ENCODE data around the gene PROSER3.

Gene PROSER3

GRCh38 chr19:35746087-35746462 is 11.9 kb upstream of the PROSER3 start:
- no peak for DNase-seq (ENCODE audit: low read depth)
- TF ChIP-seq CTCF (conservative IDR thresholded peaks at IDR 0.05; ENCODE audit: low read depth, low read length): no peak
- peak overlapping the region; percentile 96 for H3K4me3 ChIP-seq (ENCODE audit: low read length)

- peak overlapping the region; percentile 96 for H3K4me3 ChIP-seq (ENCODE audit: low read length)
- no peak for DNase-seq (ENCODE audit: low read depth)
- TF ChIP-seq CTCF (conservative IDR thresholded peaks at IDR 0.05; ENCODE audit: low read depth, low read length): no peak
These were observed 11.4 kb upstream of the PROSER3 start for GRCh38 chr19:35746531-35746930.

GRCh38 chr19:35748106-35749020 is 9.6 kb upstream of the PROSER3 start, which contains the start of gene LIN37:
Gene LIN37 (plus strand): TSS chr19:35748576. CDS start chr19:35748725, 149 bp downstream.
- peak; percentile 97 for DNase-seq (ENCODE audit: low read depth)
- H3K4me3 ChIP-seq (ENCODE audit: low read length): peak within 1 kb of the TSS; percentile 100
- TF ChIP-seq CTCF (conservative IDR thresholded peaks at IDR 0.05; ENCODE audit: low read depth, low read length): no peak

- DNase-seq (ENCODE audit: low read depth): no peak
- no peak for TF ChIP-seq CTCF (conservative IDR thresholded peaks at IDR 0.05; ENCODE audit: low read depth, low read length)
- H3K4me3 ChIP-seq (ENCODE audit: low read length): no peak overlapping the region
These were observed 7.8 kb upstream of the PROSER3 start for GRCh38 chr19:35750167-35750566.

GRCh38 chr19:35751839-35752745 is 5.9 kb upstream of the PROSER3 start:
- no peak overlapping the region for H3K4me3 ChIP-seq (ENCODE audit: low read length)
- no peak for TF ChIP-seq CTCF (conservative IDR thresholded peaks at IDR 0.05; ENCODE audit: low read depth, low read length)
- no peak for DNase-seq (ENCODE audit: low read depth)

- TF ChIP-seq CTCF (conservative IDR thresholded peaks at IDR 0.05; ENCODE audit: low read depth, low read length): no peak
- DNase-seq (ENCODE audit: low read depth): no peak
- H3K4me3 ChIP-seq (ENCODE audit: low read length): no peak overlapping the region
These were observed 5.1 kb upstream of the PROSER3 start for GRCh38 chr19:35752746-35753350.
